GM18907 (cell line): ENCODE measurements around the gene TXNDC15.
"Not testable (repeated sequence)": the region's sequence is repeated elsewhere in the genome, so short reads cannot be mapped to it uniquely, and the experiment has no call there.

Experiments
- ATAC-seq: cut with Tn5 transposase; IDR thresholded peaks from one replicate; pipeline ENCODE4 v1.9.1; 2021; ENCODE audit warnings: mild to moderate bottlenecking, moderate library complexity; ENCODE audit not compliant: unreplicated experiment

The TXNDC15 gene, protein sequence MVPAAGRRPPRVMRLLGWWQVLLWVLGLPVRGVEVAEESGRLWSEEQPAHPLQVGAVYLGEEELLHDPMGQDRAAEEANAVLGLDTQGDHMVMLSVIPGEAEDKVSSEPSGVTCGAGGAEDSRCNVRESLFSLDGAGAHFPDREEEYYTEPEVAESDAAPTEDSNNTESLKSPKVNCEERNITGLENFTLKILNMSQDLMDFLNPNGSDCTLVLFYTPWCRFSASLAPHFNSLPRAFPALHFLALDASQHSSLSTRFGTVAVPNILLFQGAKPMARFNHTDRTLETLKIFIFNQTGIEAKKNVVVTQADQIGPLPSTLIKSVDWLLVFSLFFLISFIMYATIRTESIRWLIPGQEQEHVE

DNA sequence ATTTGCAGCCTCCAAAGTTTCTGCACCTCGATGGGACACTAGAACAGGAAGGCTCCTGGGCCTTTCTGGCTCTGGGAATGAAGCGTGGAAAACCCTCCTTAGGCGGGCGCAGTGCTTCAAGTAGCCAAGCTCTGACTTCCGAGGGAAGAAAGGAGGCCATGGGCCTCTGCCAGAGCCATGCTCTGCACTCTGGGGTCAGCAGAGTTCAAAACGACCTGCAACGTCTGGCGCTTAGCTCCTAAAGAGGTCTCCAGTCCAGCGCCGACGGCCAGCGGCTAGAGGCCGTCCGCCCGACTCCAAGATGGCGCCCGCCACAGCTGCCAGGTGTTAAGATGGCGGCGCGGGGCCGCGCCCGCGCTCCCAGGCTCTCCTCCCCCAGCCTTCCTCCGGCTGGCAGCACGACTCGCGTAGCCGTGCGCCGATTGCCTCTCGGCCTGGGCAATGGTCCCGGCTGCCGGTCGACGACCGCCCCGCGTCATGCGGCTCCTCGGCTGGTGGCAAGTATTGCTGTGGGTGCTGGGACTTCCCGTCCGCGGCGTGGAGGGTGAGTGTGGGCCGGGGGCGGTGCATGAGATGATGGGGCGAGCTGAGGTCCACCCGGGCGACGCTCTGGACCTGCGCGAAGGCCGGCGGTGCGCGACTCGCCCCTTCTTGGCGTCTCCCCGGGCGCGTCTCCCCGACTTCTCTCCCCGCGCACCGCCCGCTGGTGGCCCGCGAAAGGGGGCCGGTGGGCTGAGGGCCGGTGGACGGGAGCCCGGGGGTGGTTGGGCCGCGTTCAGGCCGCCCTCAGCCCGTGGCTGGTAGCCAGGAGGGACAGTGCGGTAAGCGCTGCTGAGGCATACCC is at the start of gene TXNDC15:
Gene TXNDC15 (plus strand): TSS at position 385 of the 844 bp plus-strand sequence. CDS start 57 bp downstream, at position 442.
- peak; percentile 91 for ATAC-seq

DNA sequence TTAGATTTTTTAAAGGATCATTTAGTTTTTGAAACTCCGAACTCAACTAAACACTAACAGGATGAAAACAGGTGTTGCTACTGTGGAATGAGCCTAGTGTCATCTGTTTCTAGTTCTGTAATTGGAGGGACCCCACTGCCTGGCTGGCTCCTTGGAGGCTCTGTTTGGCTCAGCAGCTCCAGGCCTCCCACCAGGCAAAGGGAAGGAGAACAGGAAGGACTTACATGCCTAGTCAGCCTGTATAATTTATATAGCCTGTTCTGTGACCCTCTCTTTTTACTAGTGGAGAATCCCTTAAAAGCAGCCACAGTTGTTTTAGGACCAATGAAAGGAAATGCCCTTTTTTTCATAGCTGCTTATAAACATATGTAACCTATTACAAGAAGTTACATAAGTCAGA is 49.5 kb upstream of the TXNDC15 start:
- no peak for ATAC-seq

DNA sequence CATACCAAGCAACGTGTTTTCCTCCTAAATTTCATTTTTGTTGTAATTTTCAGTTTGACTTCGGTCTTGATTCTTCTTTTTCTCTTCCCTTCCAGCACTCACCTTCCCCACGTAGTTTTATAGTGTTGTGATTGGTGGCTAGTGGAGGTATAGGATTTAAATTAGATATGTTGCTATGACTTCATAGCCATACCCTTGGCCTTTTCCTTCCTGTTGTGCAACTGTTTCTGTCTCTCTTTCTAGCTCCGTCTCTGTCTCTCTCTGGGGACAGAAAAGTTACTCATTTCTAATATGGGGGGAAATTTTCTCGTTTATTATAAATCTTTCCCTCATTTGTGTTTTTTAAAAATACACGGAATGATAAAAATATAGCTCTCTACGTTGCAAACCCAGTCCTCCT is 49.0 kb upstream of the TXNDC15 start:
- ATAC-seq: no peak

DNA sequence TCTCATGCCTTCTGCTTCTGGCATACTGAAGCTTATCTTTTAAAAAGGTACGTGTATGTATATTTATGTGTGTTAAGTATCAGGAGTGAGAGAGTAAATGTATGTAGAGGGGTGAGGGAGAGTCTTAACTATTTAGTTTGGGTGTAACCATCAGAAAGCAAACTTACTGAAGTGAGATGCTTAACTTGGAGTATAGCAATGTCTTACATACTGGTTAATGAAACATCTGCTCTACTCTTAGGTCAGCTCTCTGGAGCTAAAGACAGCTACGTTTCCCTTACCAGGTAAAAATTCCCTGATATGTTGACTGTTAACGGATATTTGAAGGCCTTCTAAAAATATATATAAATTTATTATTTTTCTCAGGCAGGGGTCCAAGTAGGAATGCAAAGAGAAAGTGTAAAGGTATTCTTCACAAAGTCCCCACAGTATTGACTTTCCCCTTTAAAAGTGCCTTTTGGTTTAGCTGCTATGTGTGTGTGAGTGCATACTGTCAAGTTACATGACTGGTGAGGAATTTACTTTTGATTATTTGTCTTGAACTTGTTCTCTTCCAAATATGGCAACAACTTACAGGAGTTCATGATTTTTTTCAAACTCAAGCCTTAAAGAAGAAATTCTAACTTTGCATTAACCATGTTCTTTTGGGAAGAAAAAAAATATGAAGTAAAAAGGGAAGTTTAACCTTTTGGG is 40.7 kb upstream of the TXNDC15 start:
- ATAC-seq: no peak

DNA sequence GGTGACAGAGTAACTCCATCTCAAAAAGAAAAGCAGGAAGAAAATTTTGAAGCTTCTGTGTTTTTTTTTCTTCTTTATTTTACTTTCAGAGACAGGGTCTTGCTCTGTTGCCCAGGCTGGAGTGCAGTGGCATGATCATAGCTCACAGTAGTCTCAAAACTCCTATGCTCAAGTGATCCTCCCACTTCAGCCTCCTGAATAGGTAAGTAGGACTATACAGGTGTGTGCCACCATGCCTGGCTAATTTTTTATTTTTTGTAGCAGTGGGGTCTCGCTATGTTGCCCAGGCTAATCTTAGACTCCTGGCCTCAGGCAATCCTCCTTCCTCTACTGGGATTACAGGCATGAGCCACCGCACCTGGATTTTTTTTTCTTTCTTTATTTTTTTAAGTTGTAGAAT is 38.5 kb upstream of the TXNDC15 start:
- ATAC-seq: no peak

DNA sequence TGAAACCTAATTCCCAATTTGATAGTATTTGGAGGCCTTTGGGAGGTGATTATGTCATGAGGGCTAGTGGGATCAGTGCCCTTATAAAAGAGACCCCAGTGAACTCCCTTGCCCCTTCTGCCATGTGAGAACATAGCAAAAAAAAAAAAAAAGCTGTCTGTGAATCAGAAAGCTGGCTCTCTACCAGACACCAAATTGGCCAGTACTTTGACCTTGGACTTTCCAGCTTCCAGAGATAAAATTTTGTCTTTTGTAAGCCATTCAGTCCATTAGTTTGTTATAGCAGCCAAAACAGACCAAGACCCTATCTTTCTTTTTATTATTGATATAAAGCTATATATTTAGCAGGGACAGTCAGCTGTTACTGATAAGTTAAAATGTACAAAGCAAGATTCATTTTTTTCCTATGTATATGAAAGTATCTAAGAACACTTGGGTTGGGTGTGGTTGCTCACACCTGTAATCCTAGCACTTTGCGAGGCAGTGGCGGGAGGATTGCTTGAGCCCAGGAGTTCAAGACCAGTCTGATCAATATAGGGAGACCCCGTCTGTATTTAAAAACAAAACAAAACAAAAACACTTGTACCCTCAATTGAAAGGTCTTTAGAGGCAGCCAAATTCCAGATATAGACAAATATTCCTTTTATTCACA is 36.5 kb upstream of the TXNDC15 start:
- no peak for ATAC-seq

DNA sequence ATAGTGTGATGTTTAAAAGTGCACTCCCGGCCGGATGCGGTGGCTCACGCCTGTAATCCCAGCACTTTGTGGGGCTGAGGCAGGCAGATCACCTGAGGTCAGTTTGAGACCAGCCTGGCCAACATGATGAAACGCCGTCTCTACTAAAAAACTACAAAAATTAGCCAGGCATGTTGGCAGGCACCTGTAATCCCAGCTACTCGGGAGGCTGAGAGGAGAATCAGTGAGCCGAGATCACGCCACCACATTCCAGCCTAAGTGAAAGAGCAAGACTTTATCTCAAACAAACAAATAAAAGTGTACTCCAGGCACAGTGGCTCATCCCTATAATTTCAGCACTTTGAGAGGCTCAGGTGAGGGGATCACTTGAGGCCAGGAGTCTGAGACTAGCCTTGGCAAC is 35.8 kb upstream of the TXNDC15 start:
- not testable (repeated sequence) for ATAC-seq

DNA sequence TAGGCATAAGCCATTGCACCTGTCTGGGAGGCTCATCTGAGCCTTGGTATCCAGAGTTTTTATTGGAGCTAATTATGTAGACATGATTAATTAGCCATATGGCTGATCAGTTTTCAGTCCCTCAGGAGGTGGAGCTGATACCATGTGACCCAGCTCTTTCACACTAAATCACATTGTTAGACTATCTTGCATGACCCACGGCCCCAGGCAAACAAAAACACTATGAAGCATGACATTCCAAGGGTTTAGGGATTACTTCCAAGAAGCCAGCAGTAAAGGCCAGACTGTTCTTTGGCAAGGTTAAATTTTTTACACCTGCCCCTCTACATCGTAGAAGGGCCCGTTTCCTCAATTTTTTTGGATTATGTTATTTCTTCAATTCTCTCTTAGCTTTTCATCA is 33.4 kb upstream of the TXNDC15 start:
- no peak for ATAC-seq

DNA sequence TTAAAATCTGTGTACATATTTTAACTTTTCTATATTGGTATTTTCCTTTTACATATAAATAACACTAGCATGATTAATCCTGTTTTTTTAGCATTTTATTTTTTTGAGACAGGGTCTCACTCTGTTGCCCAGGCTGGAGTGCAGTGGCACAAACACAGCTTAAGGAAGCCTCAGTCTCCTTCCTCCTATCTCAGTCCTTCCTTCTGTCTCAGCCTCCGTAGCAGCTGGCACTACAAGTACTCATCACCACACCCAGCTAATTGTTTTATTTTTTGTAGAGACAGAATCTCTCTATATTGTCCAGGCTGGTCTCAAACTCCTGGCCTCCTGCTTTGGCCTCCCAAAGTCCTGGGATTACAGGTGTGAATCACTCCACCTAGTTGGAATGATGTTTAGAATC is 29.9 kb upstream of the TXNDC15 start:
- ATAC-seq: no peak

DNA sequence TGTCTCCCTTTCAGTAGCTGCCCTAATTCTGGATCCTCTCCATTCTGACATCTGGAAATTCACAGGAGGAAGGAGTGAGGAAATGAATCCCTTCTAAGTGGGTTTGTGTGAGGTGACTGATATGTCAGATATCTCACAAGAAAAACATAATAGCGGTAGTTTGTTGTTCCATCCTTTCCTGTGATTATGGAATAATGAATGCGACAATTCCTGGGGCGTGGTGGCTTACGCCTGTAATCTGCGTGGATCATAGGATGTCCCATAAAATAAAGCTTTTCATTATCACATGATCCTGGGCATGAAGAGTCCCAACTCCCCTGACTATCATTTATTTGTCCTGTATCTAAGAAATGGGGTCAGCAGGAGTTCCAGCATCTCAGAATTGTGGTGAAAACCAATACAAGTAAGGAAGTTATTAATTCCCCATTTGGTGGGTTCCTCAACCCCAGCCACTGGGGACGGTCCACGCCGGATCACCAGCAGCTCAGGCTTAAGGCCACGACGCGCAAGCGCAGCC is 28.8 kb upstream of the TXNDC15 start:
- ATAC-seq: no peak

DNA sequence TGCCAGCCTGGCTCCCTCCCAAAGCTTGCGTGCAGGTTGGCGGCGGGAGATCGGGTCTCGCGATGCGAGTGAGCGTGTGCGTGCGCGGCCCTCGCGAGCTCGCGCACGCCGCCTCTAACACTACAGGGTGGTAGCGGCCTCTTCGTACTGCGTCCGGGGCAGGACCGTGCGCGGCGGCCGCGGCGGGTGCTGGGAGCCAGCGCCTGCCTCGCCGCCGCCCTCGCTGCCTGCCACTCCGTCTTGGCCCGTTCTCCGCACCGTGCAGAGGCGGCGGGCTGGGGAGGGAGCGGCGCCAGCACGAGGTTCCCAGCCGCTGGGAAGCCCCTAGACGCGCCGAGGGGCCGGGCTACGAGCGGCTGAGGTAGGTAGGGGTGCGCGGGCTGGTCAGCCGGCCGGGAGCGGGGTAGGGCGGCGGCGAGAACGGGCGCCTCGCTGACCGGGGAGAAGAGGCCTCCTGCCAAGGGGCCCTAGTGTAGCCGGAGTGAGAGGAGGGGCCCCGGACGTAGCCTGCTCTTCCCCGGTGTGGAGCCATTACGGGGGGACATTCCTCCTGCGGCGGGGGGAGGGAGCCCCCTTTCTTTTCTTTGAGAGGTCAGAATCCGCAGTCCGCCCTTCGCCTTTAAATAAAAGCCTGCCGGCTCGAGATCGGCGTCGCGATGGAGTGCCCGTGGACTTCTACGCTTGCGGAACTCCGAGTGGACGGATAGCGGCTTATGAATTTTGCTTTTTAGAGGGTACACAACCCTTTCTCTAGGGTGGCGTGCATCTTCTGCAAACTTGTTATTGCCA is 28.1 kb upstream of the TXNDC15 start, which contains the start of gene C5orf24:
Gene C5orf24 (plus strand): TSS at position 117 of the 789 bp plus-strand sequence. CDS start 8,933 bp downstream, outside the sequence.
- peak; percentile 93 for ATAC-seq

DNA sequence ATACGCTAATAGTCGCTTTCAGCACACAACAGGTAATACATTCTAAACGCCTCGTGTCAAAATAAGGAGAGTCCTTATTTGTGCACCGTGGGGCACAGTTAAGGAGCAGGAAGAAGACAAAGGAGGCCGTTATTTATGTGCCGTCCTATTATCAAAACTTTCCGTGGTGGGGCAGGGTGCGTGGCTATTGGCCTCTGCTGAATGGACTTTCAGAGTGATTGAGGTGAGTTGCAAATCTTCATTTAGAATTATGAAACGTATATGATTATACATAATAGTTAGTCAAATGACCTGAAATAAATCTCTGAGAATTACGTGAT is 27.6 kb upstream of the TXNDC15 start:
- ATAC-seq: no peak

DNA sequence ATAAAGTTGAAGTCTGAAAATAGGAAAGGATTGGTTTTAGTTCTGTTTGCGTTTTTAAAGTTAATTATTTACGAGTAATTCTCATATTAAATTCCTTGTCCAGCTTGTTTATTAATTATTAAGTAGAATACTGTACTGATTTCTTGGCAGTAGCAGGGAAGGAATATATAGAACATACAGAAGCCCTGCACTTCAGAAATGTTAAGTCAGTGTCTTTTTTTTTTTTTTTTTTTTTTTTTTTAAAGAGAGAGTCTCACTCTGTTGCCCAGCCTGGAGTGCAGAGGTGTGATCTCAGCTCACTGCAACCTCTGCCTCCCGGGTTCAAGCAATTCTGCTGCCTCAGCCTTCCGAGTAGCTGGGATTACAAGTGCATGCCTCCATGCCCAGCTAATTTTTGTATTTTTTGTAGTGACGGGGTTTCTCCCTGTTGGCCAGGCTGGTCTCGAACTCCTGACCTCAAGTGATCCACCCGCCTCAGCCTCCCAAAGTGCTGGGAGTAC is 24.7 kb upstream of the TXNDC15 start:
- ATAC-seq: not testable (repeated sequence)

DNA sequence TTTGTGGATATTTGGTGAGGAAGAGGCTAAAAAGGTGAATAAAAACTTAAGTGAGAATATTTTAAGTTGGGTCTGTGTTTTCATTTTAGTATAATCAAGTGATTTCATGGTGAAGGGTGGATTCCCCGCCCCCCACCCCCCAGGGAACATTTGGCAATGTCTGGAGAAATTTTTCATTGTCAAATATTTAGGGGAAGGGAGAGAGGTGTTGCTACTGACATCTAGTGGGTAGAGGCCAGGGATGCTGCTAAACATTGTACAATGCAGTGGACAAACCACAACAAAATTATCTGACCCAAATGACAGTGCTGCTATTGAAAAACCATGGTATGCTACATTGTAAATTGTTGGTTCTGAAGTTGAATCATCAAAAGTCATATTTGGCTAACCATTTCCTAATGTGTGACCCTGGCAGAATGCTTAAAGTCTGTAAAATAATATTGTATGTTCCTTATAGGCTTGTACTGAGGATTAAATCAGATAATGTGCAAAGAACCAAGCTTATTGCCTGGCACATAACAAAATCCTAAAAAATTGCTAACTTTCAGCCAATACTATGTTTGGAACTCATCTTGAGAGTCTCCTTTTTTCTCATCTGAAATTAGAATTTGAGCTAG is 22.8 kb upstream of the TXNDC15 start:
- ATAC-seq: no peak

DNA sequence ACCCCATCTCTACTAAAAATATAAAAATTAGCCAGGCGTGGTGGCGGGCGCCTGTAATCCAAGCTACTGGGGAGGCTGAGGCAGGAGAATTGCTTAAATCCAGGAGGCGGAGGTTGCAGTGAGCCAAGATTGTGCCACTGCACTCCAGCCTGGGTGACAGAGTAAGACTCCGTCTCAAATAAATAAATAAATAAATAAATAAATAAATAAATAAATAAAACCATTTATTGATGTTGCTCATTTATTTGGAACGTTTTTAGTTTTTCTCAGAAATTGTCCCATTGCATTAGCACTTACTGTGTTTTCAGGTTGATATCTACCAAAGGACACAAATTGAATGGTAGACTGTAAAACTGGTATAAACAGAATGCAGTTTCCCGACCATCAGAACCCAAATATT is 17.7 kb upstream of the TXNDC15 start:
- ATAC-seq: not testable (repeated sequence)

DNA sequence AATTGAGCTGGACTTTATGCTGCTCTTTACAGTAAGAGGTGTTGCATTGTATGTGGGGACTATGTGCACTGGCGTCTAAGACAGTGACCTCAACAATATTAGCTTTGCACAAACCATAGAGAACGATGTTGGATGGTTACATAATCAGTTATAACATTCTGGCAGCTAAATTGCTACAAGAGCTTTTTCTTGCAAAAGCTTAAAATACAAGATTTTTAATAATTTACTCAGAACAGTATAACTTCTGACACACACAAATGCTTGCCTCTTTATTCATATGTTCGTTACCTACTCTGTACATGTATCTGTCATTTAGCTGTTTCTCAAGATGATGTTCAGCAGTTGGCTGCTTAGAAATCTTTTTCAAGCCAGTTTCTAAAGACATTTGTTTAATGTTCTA is 16.8 kb upstream of the TXNDC15 start:
- no peak for ATAC-seq

DNA sequence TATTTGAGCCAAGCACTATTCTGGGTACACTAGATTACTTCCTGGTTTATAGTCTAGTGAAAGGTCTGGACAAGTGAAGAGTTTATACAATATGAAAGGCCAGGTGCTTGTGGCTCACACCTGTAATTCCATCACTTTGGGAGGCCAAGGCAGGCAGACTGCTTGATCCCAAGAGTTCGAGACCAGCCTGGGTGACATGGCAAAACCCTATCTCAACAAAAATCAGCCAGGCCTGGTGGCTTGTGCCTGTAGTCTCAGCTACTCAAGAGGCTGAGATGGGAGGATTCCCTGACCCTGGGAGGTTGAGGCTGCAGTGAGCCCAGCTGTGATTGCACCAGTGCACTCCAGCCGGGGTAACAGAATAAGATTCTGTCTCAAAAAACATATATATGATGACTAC is 9.5 kb upstream of the TXNDC15 start:
- no peak for ATAC-seq

DNA sequence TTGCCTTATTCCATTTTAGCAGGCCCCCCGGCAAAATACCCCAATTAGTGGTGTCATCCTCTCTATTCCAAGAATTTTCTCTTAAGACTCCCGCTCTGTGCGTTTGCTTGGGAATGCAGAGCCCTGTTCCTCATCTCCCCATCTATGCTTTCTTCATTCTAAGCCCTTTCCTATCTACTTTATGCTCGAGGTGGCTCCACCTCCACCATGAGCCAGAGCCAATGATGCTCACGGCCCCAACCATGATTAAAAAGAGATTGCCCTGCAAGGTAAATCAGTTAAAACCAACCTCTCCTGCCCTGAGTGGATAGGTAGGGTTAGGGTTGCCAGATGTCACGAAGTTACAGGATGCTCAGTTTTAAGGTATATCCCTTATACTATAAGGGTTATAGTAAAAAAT is 677 bp upstream of the TXNDC15 start:
- no peak for ATAC-seq
